B cell (primary cell): ENCODE results near the gene MRPL24. TPM values are rescaled to one million over a fixed set of nuclear protein-coding genes. Genes with fewer than 3 reads are reported as not detected.

Experiments used
- ATAC-seq: fragments of 200-7000 bp; cut with Tn5 transposase; one replicate; pipeline ENCODE4 v1.10.0; 2021; ENCODE audit warnings: low read depth, mild to moderate bottlenecking, moderate number of reproducible peaks, moderate library complexity
- CTCF ChIA-PET: fragments of 350-600 bp; sonication (Branson Sonifier 250); formaldehyde crosslinking; loops from one replicate; lab custom pipeline; 2021; ENCODE audit warnings: antibody characterized with exemption, inconsistent platforms; lab: Charles Lee
- POLR2A ChIA-PET: fragments of 350-600 bp; sonication (Branson Sonifier 250); formaldehyde crosslinking; loops from one replicate; lab custom pipeline; 2021; ENCODE audit warnings: antibody characterized with exemption; lab: Charles Lee
- DNase-seq: peaks from one replicate; pipeline ENCODE4 v3.0.0; 2013
- H2AFZ ChIP-seq: 2 replicates; pipeline ENCODE4 v1.6.1; 2012; ENCODE audit warnings: mild to moderate bottlenecking, low read depth, low read length; ENCODE audit not compliant: insufficient read depth, poor library complexity, severe bottlenecking
- H3K27ac ChIP-seq, 2 donors: 1 replicate in 1 of 2; 2 replicates in 1 of 2; pipeline ENCODE4 v1.5.1; 2012 to 2013; ENCODE audit warnings: low read length in 2 of 2, mild to moderate bottlenecking in 2 of 2, moderate library complexity in 1 of 2
- H3K27me3 ChIP-seq, 4 experiments: fragments of 200-600 bp in 1 of 4; sonication (generic) in 1 of 4; replicated peaks in 1 of 4; 1 replicate in 2 of 4; 2 replicates in 2 of 4; pipeline versions ENCODE4 v1.6.1 to v1.7.0; 2013 to 2016; ENCODE audit warnings: low read length in 3 of 4, mild to moderate bottlenecking in 2 of 4, mixed read lengths in 1 of 4, moderate library complexity in 1 of 4; ENCODE audit not compliant: insufficient read depth in 4 of 4, control insufficient read depth in 3 of 4; ENCODE audit errors: control extremely low read depth in 1 of 4
- H3K36me3 ChIP-seq, 2 experiments: replicated peaks in 1 of 2; 1 replicate in 1 of 2; 2 replicates in 1 of 2; pipeline versions ENCODE4 v1.6.1 to v1.7.1; 2013; ENCODE audit warnings: low read length in 1 of 2; ENCODE audit not compliant: insufficient read depth in 2 of 2, control insufficient read depth in 1 of 2; ENCODE audit errors: control extremely low read depth in 1 of 2, extremely low read depth in 1 of 2
- H3K4me1 ChIP-seq, 2 donors: fragments of 200-600 bp in 1 of 2; sonication (generic) in 1 of 2; 1 replicate in 1 of 2; 2 replicates in 1 of 2; pipeline versions ENCODE4 v1.5.1 to v1.6.1; 2013 to 2017; ENCODE audit warnings: low read length in 2 of 2; ENCODE audit not compliant: control insufficient read depth in 2 of 2, insufficient read depth in 2 of 2
- H3K4me2 ChIP-seq: replicated peaks from 2 replicates; pipeline ENCODE3; 2012; ENCODE audit warnings: mild to moderate bottlenecking, low read depth, low read length; ENCODE audit not compliant: poor library complexity, severe bottlenecking
- H3K4me3 ChIP-seq, 5 experiments: fragments of 200-600 bp in 1 of 5; sonication (generic) in 1 of 5; 1 replicate in 3 of 5; 2 replicates in 2 of 5; pipeline versions ENCODE4 v1.5.1 to v1.7.0; 2011 to 2016; ENCODE audit warnings: low read length in 4 of 5, mild to moderate bottlenecking in 4 of 5, low read depth in 2 of 5, control low read depth in 1 of 5, moderate library complexity in 1 of 5; ENCODE audit not compliant: insufficient read depth in 1 of 5; ENCODE audit errors: control extremely low read depth in 1 of 5, extremely low read depth in 1 of 5
- H3K79me2 ChIP-seq: fragments of 200-600 bp; sonication (generic); one replicate; pipeline ENCODE4 v1.6.0; 2016; ENCODE audit warnings: low read length; ENCODE audit not compliant: control insufficient read depth, insufficient read depth
- H3K9ac ChIP-seq: fragments of 200-600 bp; sonication (generic); 2 replicates; pipeline ENCODE4 v1.6.1; 2017; ENCODE audit warnings: mild to moderate bottlenecking, low read length, moderate library complexity
- H3K9me3 ChIP-seq, 3 donors: one replicate each; pipeline versions ENCODE4 v1.6.1 to v1.7.1; 2013; ENCODE audit warnings: low read length in 2 of 3; ENCODE audit not compliant: control insufficient read depth in 2 of 3, insufficient read depth in 1 of 3; ENCODE audit errors: control extremely low read depth in 1 of 3
- H4K20me1 ChIP-seq: 2 replicates; pipeline ENCODE4 v1.6.0; 2012; ENCODE audit warnings: mild to moderate bottlenecking, low read length; ENCODE audit not compliant: insufficient read depth, control insufficient read depth, poor library complexity, severe bottlenecking
- H3K27ac Mint-ChIP-seq: one replicate; pipeline ENCODE4 v1.8.0; 2021; ENCODE audit warnings: mixed read lengths
- H3K27me3 Mint-ChIP-seq: one replicate; pipeline ENCODE4 v1.8.0; 2021; ENCODE audit warnings: mixed read lengths
- H3K4me1 Mint-ChIP-seq: one replicate; pipeline ENCODE4 v1.8.0; 2021; ENCODE audit warnings: mixed read lengths
- H3K4me3 Mint-ChIP-seq: one replicate; pipeline ENCODE4 v1.8.0; 2021; ENCODE audit warnings: mixed read lengths
- H3K9me3 Mint-ChIP-seq: one replicate; pipeline ENCODE4 v1.8.0; 2022; ENCODE audit warnings: mixed read lengths; ENCODE audit not compliant: insufficient read depth
- EZH2 ChIP-seq: IDR thresholded peaks from 2 replicates; pipeline ENCODE4 v1.6.1; 2012; ENCODE audit warnings: borderline replicate concordance, low read depth, mild to moderate bottlenecking, moderate library complexity, low read length; ENCODE audit not compliant: insufficient read depth, poor library complexity, severe bottlenecking
- WGBS: methylation state at CpG from one replicate; pipeline ENCODE4 v1.1.5; 2013; ENCODE audit warnings: missing lambda C conversion rate; ENCODE audit not compliant: insufficient coverage; 5-methylcytosine and 5-hydroxymethylcytosine counted together
- intact Hi-C: fragments of 100-400 bp; cut with micrococcal nuclease; formaldehyde crosslinking; loops from one replicate; pipeline ENCODE4 v1.10.0; 2022
- polyA plus RNA-seq: library from polyadenylated mRNA; depleted of rRNA; stranded (reverse); fragments of >200 nt; gene quantifications from 2 replicates; pipeline ENCODE4 v1.2.3, GENCODE V29; 2012
- total RNA-seq, 2 donors: library from RNA; stranded (reverse); fragments of 120-200 nt in 1 of 2; gene quantifications; 1 replicate in 1 of 2; 2 replicates in 1 of 2; pipeline versions ENCODE4 v1.2.3 to v1.2.4, GENCODE V29; 2013 to 2022
- TF ChIP-seq, protein P1 (sequence below): fragments of 200-600 bp; IDR thresholded peaks from one replicate; pipeline ENCODE4 v1.8.0; 2022; ENCODE audit warnings: antibody characterized with exemption, mild to moderate bottlenecking

The MRPL24 gene
- total and polyA plus RNA-seq, 2 donors (not counting 1 experiment from before 2014, with no cell fraction given): 34.6 to 39.4 TPM

DNA sequence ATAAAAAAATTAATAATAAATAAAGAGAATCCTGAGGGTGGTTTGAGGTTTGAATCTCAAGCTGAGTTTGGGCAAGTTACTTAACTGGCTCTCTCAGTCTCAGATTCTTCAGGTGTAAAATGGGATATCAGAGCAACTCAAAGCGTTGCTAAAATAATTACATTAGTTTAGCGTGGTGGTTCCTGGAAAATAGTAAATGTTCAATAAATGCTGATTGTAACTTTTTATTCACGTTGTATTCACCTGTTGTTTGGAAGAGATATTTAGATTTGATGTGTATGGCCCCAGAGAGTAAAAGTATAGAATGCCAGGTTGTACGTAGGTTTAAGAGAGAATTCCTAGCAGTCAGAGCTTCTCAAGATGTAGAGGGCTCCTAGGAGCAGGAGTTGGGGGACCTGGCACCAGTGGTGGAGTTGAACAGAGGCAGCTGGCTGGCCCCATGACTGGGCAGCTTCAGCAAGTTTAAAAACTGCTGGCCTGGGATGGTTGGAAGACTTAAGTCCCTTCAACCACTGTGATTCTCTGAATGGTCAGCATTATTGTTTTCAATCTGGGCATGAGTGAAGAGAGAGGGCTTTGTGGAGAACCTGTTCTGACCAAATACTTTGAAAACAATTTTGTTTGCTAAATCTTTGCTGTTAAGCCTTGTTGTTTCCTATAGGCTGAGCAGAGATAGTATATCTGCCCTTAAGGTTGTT is 48.9 kb upstream of the MRPL24 start:
- H3K4me3 Mint-ChIP-seq: no peak overlapping the region
- H3K27me3 Mint-ChIP-seq: no peaks in the 10 kb centered on the region
- DNase-seq: no peak
- TF ChIP-seq, protein P1, sequence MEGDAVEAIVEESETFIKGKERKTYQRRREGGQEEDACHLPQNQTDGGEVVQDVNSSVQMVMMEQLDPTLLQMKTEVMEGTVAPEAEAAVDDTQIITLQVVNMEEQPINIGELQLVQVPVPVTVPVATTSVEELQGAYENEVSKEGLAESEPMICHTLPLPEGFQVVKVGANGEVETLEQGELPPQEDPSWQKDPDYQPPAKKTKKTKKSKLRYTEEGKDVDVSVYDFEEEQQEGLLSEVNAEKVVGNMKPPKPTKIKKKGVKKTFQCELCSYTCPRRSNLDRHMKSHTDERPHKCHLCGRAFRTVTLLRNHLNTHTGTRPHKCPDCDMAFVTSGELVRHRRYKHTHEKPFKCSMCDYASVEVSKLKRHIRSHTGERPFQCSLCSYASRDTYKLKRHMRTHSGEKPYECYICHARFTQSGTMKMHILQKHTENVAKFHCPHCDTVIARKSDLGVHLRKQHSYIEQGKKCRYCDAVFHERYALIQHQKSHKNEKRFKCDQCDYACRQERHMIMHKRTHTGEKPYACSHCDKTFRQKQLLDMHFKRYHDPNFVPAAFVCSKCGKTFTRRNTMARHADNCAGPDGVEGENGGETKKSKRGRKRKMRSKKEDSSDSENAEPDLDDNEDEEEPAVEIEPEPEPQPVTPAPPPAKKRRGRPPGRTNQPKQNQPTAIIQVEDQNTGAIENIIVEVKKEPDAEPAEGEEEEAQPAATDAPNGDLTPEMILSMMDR: no peak
- no peak for TF ChIP-seq EZH2
- H3K27ac ChIP-seq: no peak overlapping the region
- H4K20me1 ChIP-seq: peaks cover 26% of the 10 kb centered on the region
- no peaks in the 10 kb centered on the region for H3K9me3 ChIP-seq
- H3K79me2 ChIP-seq: peaks cover 25% of the 10 kb centered on the region
- no peak overlapping the region for H3K27ac Mint-ChIP-seq
- ChIA-PET CTCF (no interaction called here), POLR2A (no interaction called here)
- no peak overlapping the region for H3K9ac ChIP-seq
- no peaks in the 10 kb centered on the region for H3K9me3 Mint-ChIP-seq
- H3K4me1 ChIP-seq: no peaks in the 10 kb centered on the region
- no peak overlapping the region for H2AFZ ChIP-seq
- H3K27me3 ChIP-seq: no peaks in the 10 kb centered on the region
- H3K36me3 ChIP-seq: peaks cover 14 to 69% of the 10 kb centered on the region in 2 experiments
- intact Hi-C loops: no loop called here
- H3K4me1 Mint-ChIP-seq: no peaks in the 10 kb centered on the region
- H3K4me2 ChIP-seq: no peak overlapping the region
- no peak overlapping the region for H3K4me3 ChIP-seq
- WGBS: 98% methylated on average over 4 of the region's 4 CpGs
- ATAC-seq: no peak

DNA sequence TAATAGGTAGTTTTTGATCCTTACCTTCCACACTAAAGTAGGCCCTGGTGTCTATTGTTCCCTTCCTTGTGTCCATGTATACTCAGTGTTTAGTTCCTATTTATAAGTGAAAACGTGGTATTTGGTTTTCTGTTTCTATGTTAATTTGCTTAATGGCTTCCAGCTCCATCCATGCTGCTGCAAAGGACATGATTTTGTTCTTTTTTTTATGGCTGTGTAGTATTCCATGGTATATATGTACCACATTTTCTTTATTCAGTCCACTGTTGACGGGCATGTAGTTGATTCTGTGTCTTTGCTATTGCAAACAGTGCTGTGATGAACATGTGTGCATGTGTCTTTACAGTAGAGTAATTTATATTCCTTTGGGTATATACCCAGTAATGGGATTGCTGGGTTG is 47.2 kb upstream of the MRPL24 start:
- Histone ChIP-seq H3K9ac (no peak overlapping the region), H3K79me2 (peaks cover 34% of the 10 kb centered on the region), H3K4me1 (no peaks in the 10 kb centered on the region), H3K4me2 (no peak overlapping the region), H3K27ac (no peak overlapping the region), H3K9me3 (no peaks in the 10 kb centered on the region), H3K36me3 (peaks cover 8 to 69% of the 10 kb centered on the region in 2 experiments), H4K20me1 (peaks cover 36% of the 10 kb centered on the region), H2AFZ (no peak overlapping the region), H3K4me3 (no peak overlapping the region), H3K27me3 (no peaks in the 10 kb centered on the region)
- H3K4me1 Mint-ChIP-seq: no peaks in the 10 kb centered on the region
- TF ChIP-seq, protein P1: no peak
- no peak for TF ChIP-seq EZH2
- H3K4me3 Mint-ChIP-seq: no peak overlapping the region
- ChIA-PET CTCF (interaction anchor here (1.0 to 1.3 kb wide), 2 partner anchors 11 to 99 kb away, joined by 3 read pairs; no protein-coding TSS in a partner anchor), POLR2A (no interaction called here)
- intact Hi-C loops: no loop called here
- no peaks in the 10 kb centered on the region for H3K9me3 Mint-ChIP-seq
- no peak overlapping the region for H3K27ac Mint-ChIP-seq
- DNase-seq (no peak), ATAC-seq (no peak)
- WGBS: no CpG with 5 or more reads among the region's 2 CpGs
- no peaks in the 10 kb centered on the region for H3K27me3 Mint-ChIP-seq
